ENCODE measurements around the gene WDTC1. TPM values are rescaled to one million over a fixed set of nuclear protein-coding genes. Genes with fewer than 3 reads are reported as not detected.
"Not testable (repeated sequence)": the region's sequence is repeated elsewhere in the genome, so short reads cannot be mapped to it uniquely, and the experiment has no call there.

Gene WDTC1
- total RNA-seq, 1 experiment from 2014 or later: 19.0 TPM

DNA sequence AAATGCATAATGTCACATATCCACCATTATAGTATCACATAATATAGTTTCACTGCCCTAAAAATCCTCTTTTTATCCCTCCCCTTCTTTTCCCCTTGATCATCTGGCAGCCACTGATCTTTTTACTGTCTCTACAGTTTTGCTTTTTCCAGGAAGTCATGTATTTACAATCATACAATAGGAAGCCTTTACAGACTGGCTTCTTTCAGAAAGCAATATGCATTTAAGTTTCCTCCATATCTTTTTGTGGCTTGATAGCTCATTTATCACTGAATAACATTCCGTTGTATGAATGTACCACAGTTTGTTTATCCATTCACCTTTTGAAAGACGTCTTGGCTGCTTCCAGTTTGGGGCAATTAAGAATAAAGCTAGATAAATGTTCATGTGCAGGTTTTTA is 14.3 kb upstream of the WDTC1 start:
- Histone ChIP-seq H3T11ph (ENCODE audit: low read length) (no peak overlapping the region), H3K14ac (ENCODE audit: insufficient read depth, low read length) (no peak overlapping the region), H3K18ac (ENCODE audit: insufficient read length, low read depth, low read length) (no peak overlapping the region), H2AK5ac (ENCODE audit: insufficient read length, low read length) (no peak overlapping the region), H2BK5ac (ENCODE audit: insufficient read length, low read length) (no peak overlapping the region), H3K4me1 (ENCODE audit: insufficient read depth, low read length) (no peaks in the 10 kb centered on the region), H4K20me1 (ENCODE audit: control insufficient read depth, insufficient read depth, insufficient read length) (no peaks in the 10 kb centered on the region), H3K4me2 (ENCODE audit: insufficient read depth, insufficient read length, low read length) (no peak overlapping the region), H3K27ac (ENCODE audit: insufficient read length, low read depth, low read length) (no peak overlapping the region), H4K91ac (ENCODE audit: insufficient read length, low read depth, low read length) (no peak overlapping the region), H3K23me2 (ENCODE audit: insufficient read length, low read depth, low read length, poor library complexity, severe bottlenecking) (no peaks in the 10 kb centered on the region), H2BK15ac (ENCODE audit: low read depth, low read length) (no peak overlapping the region), H2BK20ac (ENCODE audit: low read depth, low read length, poor library complexity, severe bottlenecking) (no peak overlapping the region), H3K9ac (ENCODE audit: extremely low read depth, insufficient read length, low read length) (no peak overlapping the region), H3K9me3 (ENCODE audit: control insufficient read depth, low read depth, low read length) (no peaks in the 10 kb centered on the region), H3K23ac (ENCODE audit: insufficient read length, low read depth, low read length) (no peak overlapping the region), H3K27me3 (ENCODE audit: insufficient read depth, low read length) (no peaks in the 10 kb centered on the region), H4K8ac (replicated peaks; ENCODE audit: insufficient read length, low read depth, low read length) (no peak overlapping the region), H2BK120ac (ENCODE audit: low read depth, low read length, poor library complexity, severe bottlenecking) (no peak overlapping the region), H3K4ac (ENCODE audit: low read depth, low read length) (no peak overlapping the region), H4K5ac (ENCODE audit: insufficient read length, low read depth, low read length) (no peak overlapping the region), H2BK12ac (ENCODE audit: insufficient read length, low read depth, low read length) (no peak overlapping the region), H3K79me1 (ENCODE audit: insufficient read depth, low read depth, low read length, poor library complexity, severe bottlenecking) (no peaks in the 10 kb centered on the region), H3K79me2 (ENCODE audit: insufficient read depth, low read length) (no peaks in the 10 kb centered on the region), H2AFZ (ENCODE audit: low read length) (no peak overlapping the region), H3K56ac (ENCODE audit: insufficient read length, low read depth, low read length) (no peak overlapping the region)
- TF ChIP-seq, protein P1, sequence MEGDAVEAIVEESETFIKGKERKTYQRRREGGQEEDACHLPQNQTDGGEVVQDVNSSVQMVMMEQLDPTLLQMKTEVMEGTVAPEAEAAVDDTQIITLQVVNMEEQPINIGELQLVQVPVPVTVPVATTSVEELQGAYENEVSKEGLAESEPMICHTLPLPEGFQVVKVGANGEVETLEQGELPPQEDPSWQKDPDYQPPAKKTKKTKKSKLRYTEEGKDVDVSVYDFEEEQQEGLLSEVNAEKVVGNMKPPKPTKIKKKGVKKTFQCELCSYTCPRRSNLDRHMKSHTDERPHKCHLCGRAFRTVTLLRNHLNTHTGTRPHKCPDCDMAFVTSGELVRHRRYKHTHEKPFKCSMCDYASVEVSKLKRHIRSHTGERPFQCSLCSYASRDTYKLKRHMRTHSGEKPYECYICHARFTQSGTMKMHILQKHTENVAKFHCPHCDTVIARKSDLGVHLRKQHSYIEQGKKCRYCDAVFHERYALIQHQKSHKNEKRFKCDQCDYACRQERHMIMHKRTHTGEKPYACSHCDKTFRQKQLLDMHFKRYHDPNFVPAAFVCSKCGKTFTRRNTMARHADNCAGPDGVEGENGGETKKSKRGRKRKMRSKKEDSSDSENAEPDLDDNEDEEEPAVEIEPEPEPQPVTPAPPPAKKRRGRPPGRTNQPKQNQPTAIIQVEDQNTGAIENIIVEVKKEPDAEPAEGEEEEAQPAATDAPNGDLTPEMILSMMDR (conservative IDR thresholded peaks at IDR 0.05): no peak
- no peaks in the 10 kb centered on the region; a peak in 1 of 5 replicates for H3K9me3 Mint-ChIP-seq
- no CpG with 5 or more reads among the region's 2 CpGs for WGBS (ENCODE audit: extremely low coverage, insufficient read length, low lambda C conversion rate)
- H3K4me1 Mint-ChIP-seq: peaks cover 5 to 6% of the 10 kb centered on the region in 2 experiments; a peak in 3 of 4 replicates
- H3K36me3 Mint-ChIP-seq (ENCODE audit: insufficient read depth in 1 of 3, low read depth in 3 of 3): 0 out of 7 replicates have a peak, but pooled peaks cover 0 to 4% (median 0%) of the 10 kb centered on the region in 3 experiments
- DNase-seq: no peak
- no peaks in the 10 kb centered on the region for H3K27me3 Mint-ChIP-seq (ENCODE audit: low read depth)
- no peak overlapping the region for H3K4me3 Mint-ChIP-seq
- no peak overlapping the region for H3K27ac Mint-ChIP-seq

DNA sequence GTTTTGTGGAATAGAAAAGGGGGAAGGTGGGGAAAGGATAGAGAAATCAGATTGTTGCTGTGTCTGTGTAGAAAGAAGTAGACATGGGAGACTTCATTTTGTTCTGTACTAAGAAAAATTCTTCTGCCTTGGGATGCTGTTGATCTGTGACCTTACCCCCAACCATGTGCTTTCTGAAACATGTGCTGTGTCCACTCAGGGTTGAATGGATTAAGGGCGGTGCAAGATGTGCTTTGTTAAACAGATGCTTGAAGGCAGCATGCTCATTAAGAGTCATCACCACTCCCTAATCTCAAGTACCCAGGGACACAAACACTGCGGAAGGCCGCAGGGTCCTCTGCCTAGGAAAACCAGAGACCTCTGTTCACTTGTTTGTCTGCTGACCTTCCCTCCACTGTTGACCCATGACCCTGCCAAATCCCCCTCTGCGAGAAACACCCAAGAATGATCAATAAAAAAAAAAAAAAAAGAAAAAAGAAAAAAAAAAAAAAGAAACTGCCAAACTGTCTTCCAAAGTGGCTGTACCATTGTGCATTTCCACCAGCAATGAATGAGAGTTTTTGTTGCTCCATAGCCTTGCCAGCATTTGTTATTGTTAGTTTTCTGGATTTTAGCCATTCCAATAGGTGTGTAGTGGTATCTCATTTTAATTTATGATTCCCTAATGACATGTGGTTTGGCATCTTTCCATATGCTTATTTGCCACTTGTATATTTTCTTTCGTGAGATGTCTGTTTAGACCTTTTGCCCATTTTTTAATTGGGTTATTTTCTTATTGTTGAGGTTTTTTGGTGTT is 13.5 kb upstream of the WDTC1 start:
- not testable (repeated sequence) for H3K18ac ChIP-seq (ENCODE audit: insufficient read length, low read depth, low read length); H2BK20ac ChIP-seq (ENCODE audit: low read depth, low read length, poor library complexity, severe bottlenecking); H3K14ac ChIP-seq (ENCODE audit: insufficient read depth, low read length); H3K23me2 ChIP-seq (ENCODE audit: insufficient read length, low read depth, low read length, poor library complexity, severe bottlenecking); H2AFZ ChIP-seq (ENCODE audit: low read length); H3K4me2 ChIP-seq (ENCODE audit: insufficient read depth, insufficient read length, low read length); H3K4me1 ChIP-seq (ENCODE audit: insufficient read depth, low read length); H2AK5ac ChIP-seq (ENCODE audit: insufficient read length, low read length); H3K27me3 ChIP-seq (ENCODE audit: insufficient read depth, low read length); H4K8ac ChIP-seq (replicated peaks; ENCODE audit: insufficient read length, low read depth, low read length); H3K23ac ChIP-seq (ENCODE audit: insufficient read length, low read depth, low read length); H4K91ac ChIP-seq (ENCODE audit: insufficient read length, low read depth, low read length); H4K20me1 ChIP-seq (ENCODE audit: control insufficient read depth, insufficient read depth, insufficient read length); H3K79me1 ChIP-seq (ENCODE audit: insufficient read depth, low read depth, low read length, poor library complexity, severe bottlenecking); H4K5ac ChIP-seq (ENCODE audit: insufficient read length, low read depth, low read length); DNase-seq; H3T11ph ChIP-seq (ENCODE audit: low read length); H2BK12ac ChIP-seq (ENCODE audit: insufficient read length, low read depth, low read length); H3K79me2 ChIP-seq (ENCODE audit: insufficient read depth, low read length); H3K27ac ChIP-seq (ENCODE audit: insufficient read length, low read depth, low read length); H3K9ac ChIP-seq (ENCODE audit: extremely low read depth, insufficient read length, low read length); H3K27me3 Mint-ChIP-seq (ENCODE audit: low read depth); H3K9me3 Mint-ChIP-seq; H3K4me3 Mint-ChIP-seq; H3K56ac ChIP-seq (ENCODE audit: insufficient read length, low read depth, low read length); H2BK15ac ChIP-seq (ENCODE audit: low read depth, low read length); H3K36me3 Mint-ChIP-seq (ENCODE audit: insufficient read depth in 1 of 3, low read depth in 3 of 3); H3K9me3 ChIP-seq (ENCODE audit: control insufficient read depth, low read depth, low read length); H2BK120ac ChIP-seq (ENCODE audit: low read depth, low read length, poor library complexity, severe bottlenecking); H2BK5ac ChIP-seq (ENCODE audit: insufficient read length, low read length); H3K4ac ChIP-seq (ENCODE audit: low read depth, low read length)
- Mint-ChIP-seq H3K27ac (peak overlapping the region in 1 of 3 experiments; percentile 33; a peak in 2 of 7 replicates), H3K4me1 (peaks cover 6 to 10% of the 10 kb centered on the region in 2 experiments; a peak in 3 of 4 replicates)
- WGBS (ENCODE audit: extremely low coverage, insufficient read length, low lambda C conversion rate): no CpG with 5 or more reads among the region's 5 CpGs
